Neural cell (in vitro differentiated cells): ENCODE results near the gene AQP10.
"Not testable (repeated sequence)": the region's sequence is repeated elsewhere in the genome, so short reads cannot be mapped to it uniquely, and the experiment has no call there.

ENCODE experiments used
- EP300 ChIP-seq: fragments of 450-650 bp; conservative IDR thresholded peaks from 2 replicates; pipeline ENCODE4 v1.6.1; 2014; ENCODE audit warnings: antibody characterized with exemption, mild to moderate bottlenecking, moderate library complexity; ENCODE audit not compliant: poor library complexity, severe bottlenecking
- EZH2 ChIP-seq: fragments of 200-600, 300-800 bp; shearing (Covaris generic), sonication (generic); IDR thresholded peaks from 2 replicates; pipeline ENCODE4 v1.6.1; 2014; ENCODE audit warnings: antibody characterized with exemption, low read length, borderline replicate concordance, mild to moderate bottlenecking; ENCODE audit not compliant: insufficient read depth, poor library complexity, severe bottlenecking
- MXI1 ChIP-seq: fragments of 450-650 bp; conservative IDR thresholded peaks from 2 replicates; pipeline ENCODE4 v1.6.1; 2014; ENCODE audit warnings: antibody characterized with exemption, mild to moderate bottlenecking; ENCODE audit not compliant: poor library complexity, severe bottlenecking
- POLR2AphosphoS5 ChIP-seq: IDR thresholded peaks from 2 replicates; pipeline ENCODE4 v1.6.1; 2012
- RAD21 ChIP-seq: fragments of 450-650 bp; conservative IDR thresholded peaks from 2 replicates; pipeline ENCODE4 v1.6.1; 2014; ENCODE audit warnings: antibody characterized with exemption, mild to moderate bottlenecking, moderate library complexity
- SMC3 ChIP-seq: fragments of 450-650 bp; conservative IDR thresholded peaks from 2 replicates; pipeline ENCODE4 v1.6.1; 2014; ENCODE audit warnings: antibody characterized with exemption, mild to moderate bottlenecking, moderate library complexity; ENCODE audit not compliant: poor library complexity
- TAF1 ChIP-seq: IDR thresholded peaks from 2 replicates; pipeline ENCODE4 v1.6.1; 2012; ENCODE audit warnings: low read depth
- TF ChIP-seq, protein P1 (sequence below): fragments of 450-650 bp; IDR thresholded peaks from 2 replicates; pipeline ENCODE4 v1.5.1; 2014; ENCODE audit warnings: antibody characterized with exemption, mild to moderate bottlenecking, moderate library complexity; ENCODE audit not compliant: poor library complexity, severe bottlenecking
- TF ChIP-seq, protein P2 (sequence below): IDR thresholded peaks from 2 replicates; pipeline ENCODE4 v1.6.1; 2012; ENCODE audit warnings: borderline replicate concordance

DNA sequence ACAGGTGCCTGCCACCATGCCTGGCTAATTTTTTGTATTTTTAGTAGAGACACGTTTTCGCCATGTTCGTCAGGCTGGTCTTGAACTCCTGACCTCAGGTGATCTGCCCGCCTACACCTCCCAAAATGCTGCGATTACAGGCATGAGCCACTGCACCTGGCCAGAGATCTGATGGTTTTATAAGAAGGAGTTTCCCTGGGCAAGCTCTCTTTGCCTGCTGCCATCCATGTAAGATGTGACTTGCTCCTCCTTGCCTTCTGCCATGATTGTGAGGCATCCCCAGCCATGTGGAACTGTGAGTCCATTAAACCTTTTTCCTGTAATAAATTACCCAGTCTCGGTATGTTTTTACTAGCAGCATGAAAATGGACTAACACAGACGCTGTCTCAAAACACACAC, 11.8 kb upstream of the AQP10 start:
- TF ChIP-seq, protein P1, sequence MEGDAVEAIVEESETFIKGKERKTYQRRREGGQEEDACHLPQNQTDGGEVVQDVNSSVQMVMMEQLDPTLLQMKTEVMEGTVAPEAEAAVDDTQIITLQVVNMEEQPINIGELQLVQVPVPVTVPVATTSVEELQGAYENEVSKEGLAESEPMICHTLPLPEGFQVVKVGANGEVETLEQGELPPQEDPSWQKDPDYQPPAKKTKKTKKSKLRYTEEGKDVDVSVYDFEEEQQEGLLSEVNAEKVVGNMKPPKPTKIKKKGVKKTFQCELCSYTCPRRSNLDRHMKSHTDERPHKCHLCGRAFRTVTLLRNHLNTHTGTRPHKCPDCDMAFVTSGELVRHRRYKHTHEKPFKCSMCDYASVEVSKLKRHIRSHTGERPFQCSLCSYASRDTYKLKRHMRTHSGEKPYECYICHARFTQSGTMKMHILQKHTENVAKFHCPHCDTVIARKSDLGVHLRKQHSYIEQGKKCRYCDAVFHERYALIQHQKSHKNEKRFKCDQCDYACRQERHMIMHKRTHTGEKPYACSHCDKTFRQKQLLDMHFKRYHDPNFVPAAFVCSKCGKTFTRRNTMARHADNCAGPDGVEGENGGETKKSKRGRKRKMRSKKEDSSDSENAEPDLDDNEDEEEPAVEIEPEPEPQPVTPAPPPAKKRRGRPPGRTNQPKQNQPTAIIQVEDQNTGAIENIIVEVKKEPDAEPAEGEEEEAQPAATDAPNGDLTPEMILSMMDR: not testable (repeated sequence)
- not testable (repeated sequence) for TF ChIP-seq EZH2, MXI1, EP300, RAD21, SMC3, TAF1, POLR2AphosphoS5
- TF ChIP-seq, protein P2, sequence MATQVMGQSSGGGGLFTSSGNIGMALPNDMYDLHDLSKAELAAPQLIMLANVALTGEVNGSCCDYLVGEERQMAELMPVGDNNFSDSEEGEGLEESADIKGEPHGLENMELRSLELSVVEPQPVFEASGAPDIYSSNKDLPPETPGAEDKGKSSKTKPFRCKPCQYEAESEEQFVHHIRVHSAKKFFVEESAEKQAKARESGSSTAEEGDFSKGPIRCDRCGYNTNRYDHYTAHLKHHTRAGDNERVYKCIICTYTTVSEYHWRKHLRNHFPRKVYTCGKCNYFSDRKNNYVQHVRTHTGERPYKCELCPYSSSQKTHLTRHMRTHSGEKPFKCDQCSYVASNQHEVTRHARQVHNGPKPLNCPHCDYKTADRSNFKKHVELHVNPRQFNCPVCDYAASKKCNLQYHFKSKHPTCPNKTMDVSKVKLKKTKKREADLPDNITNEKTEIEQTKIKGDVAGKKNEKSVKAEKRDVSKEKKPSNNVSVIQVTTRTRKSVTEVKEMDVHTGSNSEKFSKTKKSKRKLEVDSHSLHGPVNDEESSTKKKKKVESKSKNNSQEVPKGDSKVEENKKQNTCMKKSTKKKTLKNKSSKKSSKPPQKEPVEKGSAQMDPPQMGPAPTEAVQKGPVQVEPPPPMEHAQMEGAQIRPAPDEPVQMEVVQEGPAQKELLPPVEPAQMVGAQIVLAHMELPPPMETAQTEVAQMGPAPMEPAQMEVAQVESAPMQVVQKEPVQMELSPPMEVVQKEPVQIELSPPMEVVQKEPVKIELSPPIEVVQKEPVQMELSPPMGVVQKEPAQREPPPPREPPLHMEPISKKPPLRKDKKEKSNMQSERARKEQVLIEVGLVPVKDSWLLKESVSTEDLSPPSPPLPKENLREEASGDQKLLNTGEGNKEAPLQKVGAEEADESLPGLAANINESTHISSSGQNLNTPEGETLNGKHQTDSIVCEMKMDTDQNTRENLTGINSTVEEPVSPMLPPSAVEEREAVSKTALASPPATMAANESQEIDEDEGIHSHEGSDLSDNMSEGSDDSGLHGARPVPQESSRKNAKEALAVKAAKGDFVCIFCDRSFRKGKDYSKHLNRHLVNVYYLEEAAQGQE: not testable (repeated sequence)
